PC-3 (cell line): ENCODE results near the gene LRRC28. TPM values are rescaled to one million over a fixed set of nuclear protein-coding genes. Genes with fewer than 3 reads are reported as not detected.

Source experiments
- ATAC-seq: fragments of 200-7000 bp; cut with Tn5 transposase; 2 replicates; pipeline ENCODE4 v1.9.1; 2020; ENCODE audit warnings: mild to moderate bottlenecking, moderate library complexity
- BruUV-seq: library from RNA; stranded (reverse); fragments of 400-500 nt; replicated peaks from 2 replicates; lab custom pipeline; 2021; lab: Mats Ljungman, UMichigan
- CTCF ChIA-PET: fragments of 300-600 bp; sonication (Branson Sonifier 250); formaldehyde crosslinking; loops from one replicate; lab custom pipeline; 2022; ENCODE audit warnings: antibody characterized with exemption; lab: Charles Lee
- POLR2A ChIA-PET: fragments of 300-600 bp; sonication (Branson Sonifier 250); formaldehyde crosslinking; loops from one replicate; lab custom pipeline; 2022; ENCODE audit warnings: antibody characterized with exemption; ENCODE audit not compliant: unreplicated experiment; lab: Charles Lee
- DNase-seq: peaks from one replicate; pipeline ENCODE4 v3.0.0-alpha.2; 2015
- H2AFZ ChIP-seq: fragments of 300-600 bp; sonication (generic); 2 replicates; pipeline ENCODE4 v1.6.0; 2016; ENCODE audit warnings: antibody characterized with exemption, low read length
- H3F3A ChIP-seq: fragments of 300-600 bp; sonication (generic); one replicate; pipeline ENCODE4 v1.6.0; 2017; ENCODE audit warnings: antibody characterized with exemption, low read length, control low read depth, mild to moderate bottlenecking; ENCODE audit not compliant: unreplicated experiment
- H3K27ac ChIP-seq: fragments of 300-600 bp; sonication (generic); 2 replicates; pipeline ENCODE4 v1.5.1; 2016; ENCODE audit warnings: mild to moderate bottlenecking, low read length
- H3K27me3 ChIP-seq: fragments of 300-600 bp; sonication (generic); 2 replicates; pipeline ENCODE4 v1.6.1; 2016; ENCODE audit warnings: low read length, mixed read lengths
- H3K36me3 ChIP-seq: fragments of 300-600 bp; sonication (generic); 2 replicates; pipeline ENCODE4 v1.6.1; 2016; ENCODE audit warnings: low read depth, mixed run types, low read length, mixed read lengths
- H3K4me1 ChIP-seq: fragments of 300-600 bp; sonication (generic); 2 replicates; pipeline ENCODE4 v1.5.1; 2016; ENCODE audit warnings: low read length; ENCODE audit not compliant: insufficient read depth
- H3K4me2 ChIP-seq: fragments of 300-600 bp; sonication (generic); 2 replicates; pipeline ENCODE4 v1.6.0; 2016; ENCODE audit warnings: low read length
- H3K4me3 ChIP-seq: fragments of 300-600 bp; sonication (generic); 2 replicates; pipeline ENCODE4 v1.5.1; 2016; ENCODE audit warnings: mild to moderate bottlenecking, low read length, mixed read lengths
- H3K79me2 ChIP-seq: fragments of 300-600 bp; sonication (generic); 2 replicates; pipeline ENCODE4 v1.6.1; 2017; ENCODE audit warnings: low read length, mixed read lengths
- H3K9ac ChIP-seq: fragments of 300-600 bp; sonication (generic); 2 replicates; pipeline ENCODE4 v1.6.0; 2016; ENCODE audit warnings: mild to moderate bottlenecking, low read length
- H3K9me2 ChIP-seq: fragments of 300-600 bp; sonication (generic); replicated peaks from 2 replicates; pipeline ENCODE4 v1.6.1; 2016; ENCODE audit warnings: mixed run types, low read length, mixed read lengths
- H3K9me3 ChIP-seq: fragments of 300-600 bp; sonication (generic); 2 replicates; pipeline ENCODE4 v1.6.1; 2016; ENCODE audit warnings: low read length, mixed read lengths
- H4K20me1 ChIP-seq: fragments of 300-600 bp; sonication (generic); 2 replicates; pipeline ENCODE4 v1.6.1; 2016; ENCODE audit warnings: low read length, mixed read lengths
- EZH2 ChIP-seq: fragments of 300-600 bp; sonication (generic); IDR thresholded peaks from one replicate; pipeline ENCODE4 v1.6.1; 2017; ENCODE audit warnings: antibody characterized with exemption, mild to moderate bottlenecking, low read length; ENCODE audit not compliant: unreplicated experiment
- EZH2phosphoT487 ChIP-seq: fragments of 300-600 bp; sonication (generic); IDR thresholded peaks from 2 replicates; pipeline ENCODE4 v1.6.1; 2018; ENCODE audit warnings: mild to moderate bottlenecking, antibody characterized with exemption, low read length, borderline replicate concordance
- intact Hi-C: fragments of 100-400 bp; cut with micrococcal nuclease; formaldehyde crosslinking; loops from 2 replicates; pipeline ENCODE4 v1.9.0; 2023
- total RNA-seq: library from RNA; depleted of rRNA; stranded (reverse); fragments of >200 nt; gene quantifications from 2 replicates; pipeline ENCODE4 v1.2.3, GENCODE V29; 2014
- TF ChIP-seq, protein P1 (sequence below): fragments of 300-600 bp; sonication (generic); conservative IDR thresholded peaks from 2 replicates; pipeline ENCODE4 v1.5.1; 2017; ENCODE audit warnings: antibody characterized with exemption, low read depth, mild to moderate bottlenecking, low read length

LRRC28 gene
- total RNA-seq, 1 experiment from 2014 or later, result 10.6 TPM

DNA sequence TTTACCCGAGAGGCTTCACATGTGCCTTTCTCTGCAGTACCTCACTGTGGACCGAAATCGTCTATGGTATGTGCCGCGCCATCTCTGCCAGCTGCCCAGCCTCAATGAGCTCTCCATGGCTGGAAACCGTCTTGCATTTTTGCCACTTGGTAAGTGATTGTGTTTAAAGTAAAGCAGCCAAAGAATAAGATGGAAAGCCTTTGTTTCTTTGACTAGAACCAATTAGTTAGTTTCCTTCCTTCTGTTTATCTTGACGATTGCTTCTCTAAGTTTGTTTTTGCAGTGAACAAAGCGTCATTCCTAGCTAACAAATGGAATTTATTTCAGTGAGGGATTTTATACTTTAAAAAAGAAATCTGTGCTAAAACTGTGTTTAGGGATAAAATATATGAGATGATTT, 82.7 kb downstream of the LRRC28 start:
- Histone ChIP-seq H3K4me1 (no peaks in the 10 kb centered on the region), H4K20me1 (no peaks in the 10 kb centered on the region), H3K9me2 (no peaks in the 10 kb centered on the region), H3K9me3 (no peaks in the 10 kb centered on the region), H3K79me2 (no peaks in the 10 kb centered on the region), H2AFZ (no peak overlapping the region), H3K4me3 (no peak overlapping the region), H3K36me3 (no peaks in the 10 kb centered on the region), H3K27ac (no peak overlapping the region), H3K9ac (no peak overlapping the region), H3K27me3 (no peaks in the 10 kb centered on the region), H3F3A (no peaks in the 10 kb centered on the region), H3K4me2 (no peak overlapping the region)
- TF ChIP-seq EZH2phosphoT487, result no peak
- TF ChIP-seq, protein P1, sequence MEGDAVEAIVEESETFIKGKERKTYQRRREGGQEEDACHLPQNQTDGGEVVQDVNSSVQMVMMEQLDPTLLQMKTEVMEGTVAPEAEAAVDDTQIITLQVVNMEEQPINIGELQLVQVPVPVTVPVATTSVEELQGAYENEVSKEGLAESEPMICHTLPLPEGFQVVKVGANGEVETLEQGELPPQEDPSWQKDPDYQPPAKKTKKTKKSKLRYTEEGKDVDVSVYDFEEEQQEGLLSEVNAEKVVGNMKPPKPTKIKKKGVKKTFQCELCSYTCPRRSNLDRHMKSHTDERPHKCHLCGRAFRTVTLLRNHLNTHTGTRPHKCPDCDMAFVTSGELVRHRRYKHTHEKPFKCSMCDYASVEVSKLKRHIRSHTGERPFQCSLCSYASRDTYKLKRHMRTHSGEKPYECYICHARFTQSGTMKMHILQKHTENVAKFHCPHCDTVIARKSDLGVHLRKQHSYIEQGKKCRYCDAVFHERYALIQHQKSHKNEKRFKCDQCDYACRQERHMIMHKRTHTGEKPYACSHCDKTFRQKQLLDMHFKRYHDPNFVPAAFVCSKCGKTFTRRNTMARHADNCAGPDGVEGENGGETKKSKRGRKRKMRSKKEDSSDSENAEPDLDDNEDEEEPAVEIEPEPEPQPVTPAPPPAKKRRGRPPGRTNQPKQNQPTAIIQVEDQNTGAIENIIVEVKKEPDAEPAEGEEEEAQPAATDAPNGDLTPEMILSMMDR, result no peak
- TF ChIP-seq EZH2, result no peak
- DNase-seq (no peak), ATAC-seq (no peak)
- no TSS peak for BruUV-seq
- ChIA-PET CTCF (no interaction called here), POLR2A (no interaction called here)
- intact Hi-C loops, result no loop called here

DNA sequence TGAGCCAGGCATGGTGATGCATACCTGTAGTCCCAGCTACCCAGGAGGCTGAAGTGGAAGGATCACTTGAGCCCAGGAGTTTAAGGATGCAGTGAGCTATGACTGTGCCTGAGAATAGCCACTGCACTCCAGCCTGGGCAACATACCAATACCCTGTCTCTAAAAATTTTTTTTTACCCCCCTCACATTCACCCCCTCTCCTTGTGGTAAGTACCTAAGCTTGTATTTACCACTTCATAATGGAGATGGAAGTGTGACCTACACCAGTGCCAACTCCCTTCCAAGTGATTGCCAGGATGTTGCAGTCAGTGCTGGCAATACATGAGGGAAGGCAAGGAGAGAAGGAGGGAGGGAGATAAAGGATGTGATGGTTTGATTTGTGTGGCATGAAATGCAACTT, 84.2 kb downstream of the LRRC28 start:
- H3K79me2 ChIP-seq, result no peaks in the 10 kb centered on the region
- peaks cover 2% of the 10 kb centered on the region; the same call in 1 of the 2 replicates for H3K4me1 ChIP-seq
- ChIA-PET CTCF (no interaction called here), POLR2A (no interaction called here)
- H3K27ac ChIP-seq, result no peak overlapping the region
- H3K9me2 ChIP-seq, result no peaks in the 10 kb centered on the region
- no peaks in the 10 kb centered on the region for H4K20me1 ChIP-seq
- no TSS peak for BruUV-seq
- no peak overlapping the region for H3K9ac ChIP-seq
- no peak for ATAC-seq
- H3K27me3 ChIP-seq, result no peaks in the 10 kb centered on the region
- no peaks in the 10 kb centered on the region for H3K36me3 ChIP-seq
- H3K4me2 ChIP-seq, result no peak overlapping the region
- no peaks in the 10 kb centered on the region for H3F3A ChIP-seq
- no peak for DNase-seq
- no peak overlapping the region for H3K4me3 ChIP-seq
- H2AFZ ChIP-seq, result no peak overlapping the region
- TF ChIP-seq EZH2 (no peak), EZH2phosphoT487 (no peak)
- TF ChIP-seq, protein P1, result no peak
- intact Hi-C loops, result no loop called here
- no peaks in the 10 kb centered on the region for H3K9me3 ChIP-seq

DNA sequence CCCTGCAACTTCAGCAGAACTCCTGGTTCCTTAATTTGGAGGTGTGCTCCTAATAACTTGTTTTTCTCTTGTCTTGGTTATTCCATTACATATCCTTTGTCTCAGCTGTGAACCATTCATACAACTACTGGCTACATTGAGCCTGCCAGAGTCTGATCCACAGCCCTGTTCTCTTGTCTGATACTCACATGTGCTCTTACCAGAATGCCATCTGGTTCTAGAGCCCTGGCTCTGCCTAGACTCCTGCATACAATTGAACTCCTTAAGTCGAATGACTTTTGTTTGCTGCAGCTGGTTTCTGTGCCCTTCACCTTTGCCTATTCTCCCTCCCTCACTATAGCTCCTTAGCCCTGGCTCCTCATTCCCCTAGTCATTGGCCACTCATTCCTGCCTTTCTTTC, 85.5 kb downstream of the LRRC28 start:
- H3K4me3 ChIP-seq, result no peak overlapping the region
- no TSS peak for BruUV-seq
- no peaks in the 10 kb centered on the region for H3K36me3 ChIP-seq
- no peak overlapping the region for H3K9ac ChIP-seq
- TF ChIP-seq, protein P1, result no peak
- TF ChIP-seq EZH2, result no peak
- TF ChIP-seq EZH2phosphoT487, result no peak
- intact Hi-C loops, result no loop called here
- no peak overlapping the region for H2AFZ ChIP-seq
- DNase-seq, result no peak
- no peaks in the 10 kb centered on the region for H3F3A ChIP-seq
- ChIA-PET CTCF (no interaction called here), POLR2A (no interaction called here)
- H3K4me2 ChIP-seq, result no peak overlapping the region
- H3K4me1 ChIP-seq, result peaks cover 12% of the 10 kb centered on the region; the same call in 1 of the 2 replicates
- no peaks in the 10 kb centered on the region for H3K79me2 ChIP-seq
- H3K27me3 ChIP-seq, result no peaks in the 10 kb centered on the region
- H3K27ac ChIP-seq, result no peak overlapping the region
- no peak for ATAC-seq
- no peaks in the 10 kb centered on the region for H3K9me3 ChIP-seq
- H3K9me2 ChIP-seq, result no peaks in the 10 kb centered on the region
- no peaks in the 10 kb centered on the region for H4K20me1 ChIP-seq
